LNCaP clone FGC (cell line): ENCODE results near the gene UROC1.

Source experiments
- DNase-seq: peaks from one replicate; pipeline ENCODE4 v3.0.0-alpha.2; 2011; ENCODE audit warnings: low read depth
- H3K4me3 ChIP-seq: 2 replicates; pipeline ENCODE4 v1.5.1; 2011; ENCODE audit warnings: mild to moderate bottlenecking, low read depth, low read length, control low read depth
- CTCF ChIP-seq: IDR thresholded peaks from 2 replicates; pipeline ENCODE4 v1.5.1; 2012; ENCODE audit warnings: mild to moderate bottlenecking; ENCODE audit not compliant: control insufficient read depth, insufficient read depth; ENCODE audit errors: extremely low read depth

UROC1 gene

GRCh38 chr3:126514161-126514560, 3.4 kb downstream of the UROC1 start:
- no peak for TF ChIP-seq CTCF
- no peak for DNase-seq
- H3K4me3 ChIP-seq = no peak overlapping the region

- no peak overlapping the region for H3K4me3 ChIP-seq
- TF ChIP-seq CTCF = no peak
- DNase-seq = no peak
These were observed 4.5 kb downstream of the UROC1 start for GRCh38 chr3:126512916-126513650.

- H3K4me3 ChIP-seq = no peak overlapping the region
- no peak for TF ChIP-seq CTCF
- DNase-seq = no peak
These were observed 5.5 kb downstream of the UROC1 start for GRCh38 chr3:126512026-126512425.

- TF ChIP-seq CTCF = no peak
- DNase-seq = no peak
- no peak overlapping the region for H3K4me3 ChIP-seq
These were observed 6.3 kb downstream of the UROC1 start for GRCh38 chr3:126511291-126511690.

GRCh38 chr3:126510308-126510910, 7.2 kb downstream of the UROC1 start:
- no peak for DNase-seq
- TF ChIP-seq CTCF = no peak
- no peak overlapping the region for H3K4me3 ChIP-seq

- H3K4me3 ChIP-seq = no peak overlapping the region
- TF ChIP-seq CTCF = no peak
- DNase-seq = no peak
These were observed 7.8 kb downstream of the UROC1 start for GRCh38 chr3:126509597-126510307.
